ENCODE data around the gene ZMYM5. TPM values are rescaled to one million over a fixed set of nuclear protein-coding genes. Genes with fewer than 3 reads are reported as not detected.

The ZMYM5 gene
- total and polyA plus RNA-seq, 2 of the 8 experiments (the other 6 are each of a cell fraction or from before 2014, with no cell fraction given), result 4.9 to 7.9 TPM

GRCh38 chr13:19908350-19908986 is 45.0 kb upstream of the ZMYM5 start:
- DNase-seq (ENCODE audit: low read depth in 1 of 2, low spot score in 2 of 2) (no peak), FAIRE-seq (no peak)
- Histone ChIP-seq H3K23me2 (ENCODE audit: low read depth, low read length) (no peaks in the 10 kb centered on the region), H4K5ac (ENCODE audit: insufficient read length, low read depth, low read length) (no peak overlapping the region), H3K9me3 (ENCODE audit: insufficient read depth in 2 of 2, low read depth in 1 of 2, low read length in 1 of 2) (no peaks in the 10 kb centered on the region), H2BK5ac (ENCODE audit: low read depth, low read length) (no peak overlapping the region), H2AFZ (ENCODE audit: low read length) (no peak overlapping the region), H3K79me1 (ENCODE audit: low read depth, low read length) (no peaks in the 10 kb centered on the region), H3K4me2 (ENCODE audit: insufficient read depth in 1 of 2, low read depth in 2 of 2, low read length in 2 of 2) (no peak overlapping the region), H4K20me1 (replicated peaks in 1 of 2; ENCODE audit: control insufficient read depth in 1 of 2, insufficient read depth in 2 of 2, low read length in 2 of 2) (no peaks in the 10 kb centered on the region), H3K4me1 (replicated peaks in 1 of 4; ENCODE audit: control insufficient read depth in 3 of 4, insufficient read depth in 4 of 4, low read length in 3 of 4) (no peaks in the 10 kb centered on the region), H3K27me3 (replicated peaks in 1 of 4; ENCODE audit: control insufficient read depth in 3 of 4, extremely low read depth in 1 of 4, insufficient read depth in 3 of 4, low read length in 3 of 4) (no peaks in the 10 kb centered on the region), H3K18ac (ENCODE audit: extremely low read depth, low read length) (no peak overlapping the region), H3K4ac (replicated peaks; ENCODE audit: insufficient read length, low read depth, low read length) (no peak overlapping the region), H3K9ac (replicated peaks in 1 of 4; ENCODE audit: extremely low read depth in 1 of 4, low read depth in 3 of 4, low read length in 3 of 4) (no peak overlapping the region), H2BK15ac (ENCODE audit: low read length) (no peak overlapping the region), H3K56ac (replicated peaks; ENCODE audit: insufficient read length, low read depth, low read length) (no peak overlapping the region), H3K36me3 (ENCODE audit: control insufficient read depth in 2 of 4, insufficient read depth in 4 of 4, low read length in 3 of 4) (no peaks in the 10 kb centered on the region), H4K8ac (ENCODE audit: extremely low read depth, insufficient read depth, low read length) (no peak overlapping the region), H2BK120ac (replicated peaks; ENCODE audit: low read depth, low read length) (no peak overlapping the region), H2AK5ac (ENCODE audit: low read depth, low read length) (no peak overlapping the region), H3K23ac (ENCODE audit: insufficient read length) (no peak overlapping the region), H3K79me2 (ENCODE audit: control insufficient read depth in 1 of 2, insufficient read depth in 2 of 2, low read length in 2 of 2) (no peaks in the 10 kb centered on the region), H4K91ac (replicated peaks; ENCODE audit: insufficient read length, low read length) (no peak overlapping the region), H3K27ac (ENCODE audit: low read depth, low read length) (no peak overlapping the region), H3K4me3 (ENCODE audit: extremely low read depth in 1 of 4, insufficient read depth in 2 of 4, low read depth in 3 of 4, low read length in 4 of 4) (no peak overlapping the region), H2BK12ac (ENCODE audit: low read depth, low read length) (no peak overlapping the region), H3K14ac (ENCODE audit: insufficient read length) (no peak overlapping the region), H2BK20ac (ENCODE audit: low read length) (no peak overlapping the region)
- WGBS, 2 experiments (ENCODE audit: extremely low coverage in 1 of 2, insufficient coverage in 1 of 2, insufficient read length in 1 of 2, insufficient replicate concordance in 2 of 2, low coverage in 1 of 2, low lambda C conversion rate in 2 of 2, missing lambda C conversion rate in 1 of 2), result 96% methylated on average over 1 of the region's 1 CpG; no CpG with 5 or more reads in 1 of the 2 experiments
- CTCF ChIA-PET (ENCODE audit: partially characterized antibody), result no interaction called here
- POLR2A ChIA-PET (ENCODE audit: partially characterized antibody), result no interaction called here
- TF ChIP-seq, protein P1, sequence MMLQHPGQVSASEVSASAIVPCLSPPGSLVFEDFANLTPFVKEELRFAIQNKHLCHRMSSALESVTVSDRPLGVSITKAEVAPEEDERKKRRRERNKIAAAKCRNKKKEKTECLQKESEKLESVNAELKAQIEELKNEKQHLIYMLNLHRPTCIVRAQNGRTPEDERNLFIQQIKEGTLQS (IDR thresholded peaks at IDR 0.05; ENCODE audit: insufficient read depth, low read depth, low read length), result no peak
- no peak for TF ChIP-seq RFX5 (IDR thresholded peaks at IDR 0.05; ENCODE audit: borderline replicate concordance, low read depth, low read length)
- no peak for TF ChIP-seq BRCA1 (IDR thresholded peaks at IDR 0.05; ENCODE audit: low read depth, low read length)
- no peak for TF ChIP-seq NRF1 (IDR thresholded peaks at IDR 0.05; ENCODE audit: low read depth, low read length)
- no peak for TF ChIP-seq EZH2 (IDR thresholded peaks at IDR 0.05; ENCODE audit: low read depth, low read length, severe bottlenecking)
- no peak for TF ChIP-seq RNF2 (IDR thresholded peaks at IDR 0.05; ENCODE audit: borderline replicate concordance, low read depth, low read length, missing control alignments, poor library complexity, severe bottlenecking)
- no peak for TF ChIP-seq BCL11A (IDR thresholded peaks at IDR 0.05; ENCODE audit: low read depth in 2 of 2, low read length in 2 of 2)
- TF ChIP-seq CTCF (IDR thresholded peaks at IDR 0.05; ENCODE audit: control extremely low read depth in 1 of 3, insufficient read depth in 1 of 3, low read depth in 1 of 3, low read length in 3 of 3), result no peak
- no peak for TF ChIP-seq SP2 (IDR thresholded peaks at IDR 0.05; ENCODE audit: low read length)
- no peak for TF ChIP-seq KDM4A (IDR thresholded peaks at IDR 0.05; ENCODE audit: low read depth, low read length, severe bottlenecking)

Measured in H1 (cell line).